GM23338 (cell line): ENCODE data around the gene LRP1B.

Experiments used
- CREB1 ChIP-seq: fragments of 250-450 bp; sonication (Bioruptor Pico); IDR thresholded peaks from 2 replicates; pipeline ENCODE4 v1.5.0; 2020; ENCODE audit warnings: low read depth, mild to moderate bottlenecking, moderate library complexity
- EZH2 ChIP-seq: fragments of 200-600 bp; sonication (generic); IDR thresholded peaks from one replicate; pipeline ENCODE4 v1.8.0; 2017; ENCODE audit warnings: antibody characterized with exemption, mild to moderate bottlenecking, low read depth; ENCODE audit not compliant: unreplicated experiment
- EZH2phosphoT487 ChIP-seq: fragments of 200-600 bp; sonication (generic); IDR thresholded peaks from one replicate; pipeline ENCODE4 v1.8.1; 2018; ENCODE audit warnings: antibody characterized with exemption; ENCODE audit not compliant: unreplicated experiment
- JUNB ChIP-seq: IDR thresholded peaks from one replicate; pipeline ENCODE4 v1.6.1; 2016; ENCODE audit warnings: antibody characterized with exemption; ENCODE audit not compliant: unreplicated experiment
- POLR2AphosphoS5 ChIP-seq: IDR thresholded peaks from 2 replicates; pipeline ENCODE4 v1.6.1; 2016; ENCODE audit warnings: antibody characterized with exemption, low read depth
- STAT1 ChIP-seq: IDR thresholded peaks from one replicate; pipeline ENCODE4 v1.6.1; 2016; ENCODE audit warnings: antibody characterized with exemption; ENCODE audit not compliant: unreplicated experiment
- ZNF114 ChIP-seq: fragments of 250-450 bp; sonication (Bioruptor Pico); IDR thresholded peaks from 2 replicates; pipeline ENCODE4 v1.5.0; 2020; ENCODE audit warnings: mild to moderate bottlenecking, moderate library complexity
- TF ChIP-seq, protein P1 (sequence below), 2 experiments: fragments of 200-600 bp in 1 of 2; sonication (generic) in 1 of 2; conservative IDR thresholded peaks; 2 replicates each; pipeline versions ENCODE4 v1.5.1 to v1.6.1; 2016 to 2017; ENCODE audit warnings: antibody characterized with exemption in 2 of 2, low read depth in 2 of 2, mild to moderate bottlenecking in 2 of 2, moderate library complexity in 1 of 2
- TF ChIP-seq, protein P2 (sequence below): IDR thresholded peaks from one replicate; pipeline ENCODE4 v1.6.1; 2018; ENCODE audit warnings: antibody characterized with exemption; ENCODE audit not compliant: unreplicated experiment
- TF ChIP-seq, protein P3 (sequence below): IDR thresholded peaks from 2 replicates; pipeline ENCODE4 v1.6.1; 2016; ENCODE audit warnings: antibody characterized with exemption

DNA sequence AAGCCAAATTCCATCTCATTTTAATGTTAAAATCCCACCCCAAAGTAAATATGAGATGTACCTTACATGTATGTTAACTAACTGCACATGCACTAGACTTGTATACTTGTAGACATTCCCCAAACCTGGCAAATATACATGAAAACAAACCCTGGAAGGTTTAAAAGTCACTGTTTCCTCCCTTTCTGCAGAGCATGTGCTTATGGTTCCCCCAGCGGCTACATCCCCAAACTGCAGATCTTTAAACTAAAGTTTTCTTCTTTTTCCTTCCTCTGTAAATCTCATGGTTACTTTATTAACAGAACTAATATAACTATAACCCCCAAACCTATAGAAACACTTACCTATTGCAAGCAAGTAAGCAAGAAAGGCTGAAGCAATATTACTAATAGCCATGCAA, 731.5 kb downstream of the LRP1B start:
- TF ChIP-seq, protein P1, sequence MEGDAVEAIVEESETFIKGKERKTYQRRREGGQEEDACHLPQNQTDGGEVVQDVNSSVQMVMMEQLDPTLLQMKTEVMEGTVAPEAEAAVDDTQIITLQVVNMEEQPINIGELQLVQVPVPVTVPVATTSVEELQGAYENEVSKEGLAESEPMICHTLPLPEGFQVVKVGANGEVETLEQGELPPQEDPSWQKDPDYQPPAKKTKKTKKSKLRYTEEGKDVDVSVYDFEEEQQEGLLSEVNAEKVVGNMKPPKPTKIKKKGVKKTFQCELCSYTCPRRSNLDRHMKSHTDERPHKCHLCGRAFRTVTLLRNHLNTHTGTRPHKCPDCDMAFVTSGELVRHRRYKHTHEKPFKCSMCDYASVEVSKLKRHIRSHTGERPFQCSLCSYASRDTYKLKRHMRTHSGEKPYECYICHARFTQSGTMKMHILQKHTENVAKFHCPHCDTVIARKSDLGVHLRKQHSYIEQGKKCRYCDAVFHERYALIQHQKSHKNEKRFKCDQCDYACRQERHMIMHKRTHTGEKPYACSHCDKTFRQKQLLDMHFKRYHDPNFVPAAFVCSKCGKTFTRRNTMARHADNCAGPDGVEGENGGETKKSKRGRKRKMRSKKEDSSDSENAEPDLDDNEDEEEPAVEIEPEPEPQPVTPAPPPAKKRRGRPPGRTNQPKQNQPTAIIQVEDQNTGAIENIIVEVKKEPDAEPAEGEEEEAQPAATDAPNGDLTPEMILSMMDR (conservative IDR thresholded peaks at IDR 0.05; ENCODE audit: low read depth in 2 of 2) = peak; percentile 70 to 71
- TF ChIP-seq POLR2AphosphoS5 (no peak), JUNB (no peak), ZNF114 (CRISPR knock-in tag) (no peak), EZH2 (no peak), EZH2phosphoT487 (no peak), CREB1 (CRISPR knock-in tag) (no peak), STAT1 (no peak)
- TF ChIP-seq, protein P2, sequence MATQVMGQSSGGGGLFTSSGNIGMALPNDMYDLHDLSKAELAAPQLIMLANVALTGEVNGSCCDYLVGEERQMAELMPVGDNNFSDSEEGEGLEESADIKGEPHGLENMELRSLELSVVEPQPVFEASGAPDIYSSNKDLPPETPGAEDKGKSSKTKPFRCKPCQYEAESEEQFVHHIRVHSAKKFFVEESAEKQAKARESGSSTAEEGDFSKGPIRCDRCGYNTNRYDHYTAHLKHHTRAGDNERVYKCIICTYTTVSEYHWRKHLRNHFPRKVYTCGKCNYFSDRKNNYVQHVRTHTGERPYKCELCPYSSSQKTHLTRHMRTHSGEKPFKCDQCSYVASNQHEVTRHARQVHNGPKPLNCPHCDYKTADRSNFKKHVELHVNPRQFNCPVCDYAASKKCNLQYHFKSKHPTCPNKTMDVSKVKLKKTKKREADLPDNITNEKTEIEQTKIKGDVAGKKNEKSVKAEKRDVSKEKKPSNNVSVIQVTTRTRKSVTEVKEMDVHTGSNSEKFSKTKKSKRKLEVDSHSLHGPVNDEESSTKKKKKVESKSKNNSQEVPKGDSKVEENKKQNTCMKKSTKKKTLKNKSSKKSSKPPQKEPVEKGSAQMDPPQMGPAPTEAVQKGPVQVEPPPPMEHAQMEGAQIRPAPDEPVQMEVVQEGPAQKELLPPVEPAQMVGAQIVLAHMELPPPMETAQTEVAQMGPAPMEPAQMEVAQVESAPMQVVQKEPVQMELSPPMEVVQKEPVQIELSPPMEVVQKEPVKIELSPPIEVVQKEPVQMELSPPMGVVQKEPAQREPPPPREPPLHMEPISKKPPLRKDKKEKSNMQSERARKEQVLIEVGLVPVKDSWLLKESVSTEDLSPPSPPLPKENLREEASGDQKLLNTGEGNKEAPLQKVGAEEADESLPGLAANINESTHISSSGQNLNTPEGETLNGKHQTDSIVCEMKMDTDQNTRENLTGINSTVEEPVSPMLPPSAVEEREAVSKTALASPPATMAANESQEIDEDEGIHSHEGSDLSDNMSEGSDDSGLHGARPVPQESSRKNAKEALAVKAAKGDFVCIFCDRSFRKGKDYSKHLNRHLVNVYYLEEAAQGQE = no peak
- TF ChIP-seq, protein P3, sequence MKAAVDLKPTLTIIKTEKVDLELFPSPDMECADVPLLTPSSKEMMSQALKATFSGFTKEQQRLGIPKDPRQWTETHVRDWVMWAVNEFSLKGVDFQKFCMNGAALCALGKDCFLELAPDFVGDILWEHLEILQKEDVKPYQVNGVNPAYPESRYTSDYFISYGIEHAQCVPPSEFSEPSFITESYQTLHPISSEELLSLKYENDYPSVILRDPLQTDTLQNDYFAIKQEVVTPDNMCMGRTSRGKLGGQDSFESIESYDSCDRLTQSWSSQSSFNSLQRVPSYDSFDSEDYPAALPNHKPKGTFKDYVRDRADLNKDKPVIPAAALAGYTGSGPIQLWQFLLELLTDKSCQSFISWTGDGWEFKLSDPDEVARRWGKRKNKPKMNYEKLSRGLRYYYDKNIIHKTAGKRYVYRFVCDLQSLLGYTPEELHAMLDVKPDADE = no peak
